Effector memory CD4-positive, alpha-beta T cell (primary cell): Measurements from ENCODE around the gene TTLL12.

Experiments
- DNase-seq, 3 donors: peaks; one replicate each; pipeline ENCODE4 v3.0.0-alpha.2; 2020
- H3K27ac ChIP-seq: 2 replicates; pipeline ENCODE4 v1.7.0; 2013; ENCODE audit warnings: mild to moderate bottlenecking, low read length, moderate library complexity; ENCODE audit not compliant: insufficient read depth, poor library complexity, severe bottlenecking
- H3K27me3 ChIP-seq: replicated peaks from 2 replicates; pipeline ENCODE4 v1.7.0; 2013; ENCODE audit warnings: mild to moderate bottlenecking, low read length; ENCODE audit not compliant: insufficient read depth, control insufficient read depth, poor library complexity, severe bottlenecking
- H3K36me3 ChIP-seq: 2 replicates; pipeline ENCODE4 v1.7.0; 2013; ENCODE audit warnings: mild to moderate bottlenecking, low read length, moderate library complexity; ENCODE audit not compliant: control insufficient read depth, insufficient read depth
- H3K4me1 ChIP-seq: 2 replicates; pipeline ENCODE4 v1.7.0; 2013; ENCODE audit warnings: low read length, mild to moderate bottlenecking; ENCODE audit not compliant: control insufficient read depth, insufficient read depth, poor library complexity, severe bottlenecking
- H3K4me3 ChIP-seq: 2 replicates; pipeline ENCODE4 v1.7.0; 2013; ENCODE audit warnings: low read length, low read depth, mild to moderate bottlenecking; ENCODE audit not compliant: insufficient read depth, poor library complexity, severe bottlenecking
- H3K9me3 ChIP-seq: 2 replicates; pipeline ENCODE4 v1.7.0; 2013; ENCODE audit warnings: mild to moderate bottlenecking, low read length, moderate library complexity; ENCODE audit not compliant: control insufficient read depth

Gene TTLL12

DNA sequence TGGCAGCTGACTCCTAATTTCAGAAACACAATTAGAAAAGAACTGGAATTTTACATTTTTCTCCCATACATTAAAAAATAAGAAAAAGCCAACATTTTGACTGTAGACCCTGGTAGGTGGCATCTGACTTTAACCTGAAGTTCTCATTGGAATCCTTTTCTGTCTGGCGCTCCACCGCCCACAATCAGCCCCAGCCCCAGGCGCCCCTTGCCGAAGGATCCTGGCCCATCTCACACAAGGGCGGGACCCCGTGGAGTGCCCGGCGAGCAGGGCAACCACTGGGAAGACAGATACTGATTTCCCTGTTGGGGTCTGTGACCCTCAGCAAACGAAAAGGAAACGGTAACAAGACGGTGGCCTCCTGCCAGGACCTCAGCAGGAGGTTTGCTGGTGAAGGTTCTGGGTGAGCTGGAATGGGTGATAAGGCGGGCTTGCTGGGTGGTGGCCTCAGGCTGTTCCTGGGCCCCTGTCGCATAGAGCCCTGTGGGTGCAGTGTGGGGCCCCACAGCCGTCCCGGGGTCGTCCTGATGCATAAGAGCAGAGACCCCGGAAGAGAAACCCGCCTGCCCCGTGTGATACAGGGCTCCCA lies 19.8 kb downstream of the TTLL12 start:
- Histone ChIP-seq H3K27ac (no peak overlapping the region), H3K4me1 (no peaks in the 10 kb centered on the region), H3K4me3 (no peak overlapping the region), H3K27me3 (no peaks in the 10 kb centered on the region), H3K9me3 (no peaks in the 10 kb centered on the region), H3K36me3 (peaks cover 7% of the 10 kb centered on the region)
- DNase-seq: no peak

GRCh38 chr22:43166132-43166930 lies 20.6 kb downstream of the TTLL12 start:
- Histone ChIP-seq H3K27me3 (no peaks in the 10 kb centered on the region), H3K4me1 (no peaks in the 10 kb centered on the region), H3K9me3 (no peaks in the 10 kb centered on the region), H3K27ac (no peak overlapping the region), H3K4me3 (no peak overlapping the region), H3K36me3 (no peaks in the 10 kb centered on the region)
- DNase-seq: no peak

DNA sequence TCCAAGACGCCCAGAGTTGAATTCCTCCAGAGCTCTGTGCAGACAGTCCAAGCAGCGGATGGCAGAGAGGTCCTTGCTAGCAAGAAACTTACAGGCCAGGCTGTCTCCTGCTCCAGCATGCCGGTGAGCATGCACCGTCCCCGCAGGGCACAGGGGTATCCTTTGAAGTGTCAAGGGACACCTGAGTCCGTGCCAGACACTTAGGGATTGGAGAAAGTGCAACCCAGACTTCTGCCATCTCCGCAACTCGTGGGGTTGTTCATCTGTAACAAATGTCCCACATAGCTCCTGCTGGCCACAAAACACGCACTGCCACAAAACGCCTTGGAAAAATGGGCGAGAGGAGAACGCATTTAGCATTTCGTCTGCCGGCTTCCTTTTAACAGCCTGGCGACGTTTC lies 22.3 kb downstream of the TTLL12 start:
- no peak overlapping the region for H3K27ac ChIP-seq
- no peak overlapping the region for H3K4me3 ChIP-seq
- peaks cover 5% of the 10 kb centered on the region for H3K36me3 ChIP-seq
- no peak for DNase-seq
- no peaks in the 10 kb centered on the region for H3K4me1 ChIP-seq
- H3K27me3 ChIP-seq: no peaks in the 10 kb centered on the region
- H3K9me3 ChIP-seq: no peaks in the 10 kb centered on the region

DNA sequence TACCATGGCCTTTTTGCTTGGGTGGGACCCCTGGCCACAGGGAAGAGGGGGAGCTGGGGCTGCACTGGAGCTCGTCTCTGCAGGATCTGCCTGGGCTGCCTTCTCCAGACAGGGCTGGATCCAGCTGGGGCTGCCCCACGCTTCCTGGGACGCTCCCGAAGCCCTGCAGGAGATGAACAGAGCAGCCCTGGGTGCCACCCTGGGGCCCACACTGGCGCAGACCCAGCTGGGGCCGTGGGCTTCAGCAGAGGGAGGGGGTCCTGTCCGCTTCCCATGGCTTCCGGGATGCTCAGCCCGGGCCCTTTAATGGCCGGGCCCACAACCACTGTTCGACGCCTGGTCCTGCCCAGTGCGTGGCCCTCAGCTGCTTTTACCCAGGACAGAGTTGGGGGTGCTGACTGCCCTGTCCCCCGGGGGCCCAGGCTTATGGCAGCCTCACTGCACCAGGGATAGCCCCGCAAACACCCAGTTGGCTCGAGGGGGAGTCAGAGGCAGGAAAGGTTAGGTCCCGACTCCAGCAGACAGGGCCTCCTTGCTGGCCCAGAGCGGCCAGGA lies 23.6 kb downstream of the TTLL12 start:
- H3K36me3 ChIP-seq: peaks cover 9% of the 10 kb centered on the region
- H3K9me3 ChIP-seq: no peaks in the 10 kb centered on the region
- H3K27me3 ChIP-seq: no peaks in the 10 kb centered on the region
- no peaks in the 10 kb centered on the region for H3K4me1 ChIP-seq
- no peak overlapping the region for H3K27ac ChIP-seq
- no peak for DNase-seq
- no peak overlapping the region for H3K4me3 ChIP-seq

DNA sequence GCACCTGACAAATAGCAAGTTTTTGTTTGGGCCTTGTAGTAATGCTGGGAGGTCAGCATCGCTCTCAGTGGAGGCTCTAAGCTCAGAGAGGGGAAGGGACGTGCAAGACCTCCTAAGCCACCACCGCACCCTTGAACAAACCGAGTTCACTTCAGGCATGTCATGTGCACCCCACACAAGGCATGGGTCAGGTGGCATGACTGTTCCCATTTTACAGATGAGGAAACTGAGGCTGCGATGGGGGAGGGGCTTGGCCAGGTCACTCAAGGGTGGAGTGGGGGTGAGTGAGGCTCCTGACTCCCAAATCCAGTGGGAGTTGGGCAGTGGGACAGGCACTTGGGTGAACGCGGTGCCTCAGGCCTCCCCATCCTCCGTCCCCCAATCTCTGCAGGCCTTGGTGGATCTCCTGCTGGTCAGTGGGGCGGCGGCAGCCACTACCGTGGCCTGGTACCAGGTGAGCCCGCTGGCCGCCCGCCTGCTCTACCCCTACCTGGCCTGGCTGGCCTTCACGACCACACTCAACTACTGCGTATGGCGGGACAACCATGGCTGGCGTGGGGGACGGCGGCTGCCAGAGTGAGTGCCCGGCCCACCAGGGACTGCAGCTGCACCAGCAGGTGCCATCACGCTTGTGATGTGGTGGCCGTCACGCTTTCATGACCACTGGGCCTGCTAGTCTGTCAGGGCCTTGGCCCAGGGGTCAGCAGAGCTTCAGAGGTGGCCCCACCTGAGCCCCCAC lies 24.4 kb downstream of the TTLL12 start:
- H3K36me3 ChIP-seq: peaks cover 9% of the 10 kb centered on the region
- no peaks in the 10 kb centered on the region for H3K9me3 ChIP-seq
- no peak overlapping the region for H3K27ac ChIP-seq
- H3K4me3 ChIP-seq: no peak overlapping the region
- no peaks in the 10 kb centered on the region for H3K27me3 ChIP-seq
- DNase-seq: no peak
- no peaks in the 10 kb centered on the region for H3K4me1 ChIP-seq

DNA sequence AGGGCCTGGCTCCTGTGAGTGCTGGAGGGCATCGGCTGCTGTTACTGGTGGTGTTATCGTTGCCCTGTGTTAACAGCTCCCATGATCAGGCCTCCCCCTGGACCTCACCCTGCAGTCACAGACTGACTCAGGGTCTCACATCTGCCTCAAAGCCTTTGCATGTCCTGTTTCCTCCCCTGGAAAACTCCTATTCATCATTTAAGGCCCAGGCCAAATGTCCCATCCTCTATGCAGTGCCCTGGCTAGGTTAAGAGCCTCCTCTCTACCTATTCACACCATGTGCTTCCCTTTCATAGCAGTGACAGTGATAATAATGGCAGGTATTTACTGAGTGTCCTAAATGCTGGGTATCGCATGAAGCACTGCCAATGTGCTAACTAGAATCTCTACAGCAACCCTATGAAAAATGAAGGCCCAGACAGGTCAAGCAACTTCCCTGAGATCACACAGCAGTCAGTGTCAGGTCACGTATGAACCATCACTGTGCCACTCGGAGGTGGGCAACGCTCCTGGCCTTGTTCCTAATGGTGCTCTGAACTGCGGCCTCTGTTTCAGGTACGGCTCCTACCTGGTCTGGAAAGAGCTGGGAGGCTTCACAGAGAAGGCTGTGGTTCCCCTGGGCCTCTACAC lies 26.3 kb downstream of the TTLL12 start:
- no peak for DNase-seq
- Histone ChIP-seq H3K36me3 (peaks cover 12% of the 10 kb centered on the region), H3K27ac (no peak overlapping the region), H3K9me3 (no peaks in the 10 kb centered on the region), H3K4me3 (no peak overlapping the region), H3K4me1 (no peaks in the 10 kb centered on the region), H3K27me3 (no peaks in the 10 kb centered on the region)

DNA sequence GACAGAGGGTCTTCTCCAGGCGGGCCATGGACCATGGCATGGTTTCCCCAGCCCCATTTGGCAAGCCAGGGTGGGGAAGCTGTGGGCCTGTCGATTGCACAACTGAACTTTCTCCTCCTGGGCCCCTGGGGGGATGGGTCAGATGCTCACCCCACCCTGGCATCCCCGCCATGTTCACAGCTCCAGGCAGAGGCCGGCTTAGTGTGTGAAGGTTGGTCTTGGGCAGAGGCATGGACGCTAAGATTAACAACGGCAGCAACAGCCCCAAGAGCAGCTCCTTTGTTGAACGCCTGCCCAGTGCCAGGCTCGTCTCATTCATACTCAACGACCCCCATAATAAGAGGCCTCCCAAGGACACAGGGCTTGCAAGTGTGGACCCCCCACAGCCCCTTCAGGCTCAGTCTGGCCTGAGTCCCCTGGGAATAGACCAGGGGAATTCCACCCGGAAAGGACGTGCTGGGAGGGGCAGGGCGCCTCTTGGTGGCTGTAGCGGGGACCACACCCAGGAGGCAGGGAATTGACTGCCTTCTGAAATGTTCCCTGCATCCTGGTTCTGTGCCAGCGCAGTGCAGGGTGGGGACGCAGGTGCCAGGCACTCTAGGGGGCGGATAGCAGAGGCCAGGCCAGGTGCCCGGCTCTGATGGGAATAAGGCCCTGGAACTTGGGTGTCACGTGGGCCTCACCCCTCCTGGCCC lies 27.3 kb downstream of the TTLL12 start:
- H3K4me1 ChIP-seq: no peaks in the 10 kb centered on the region

DNA sequence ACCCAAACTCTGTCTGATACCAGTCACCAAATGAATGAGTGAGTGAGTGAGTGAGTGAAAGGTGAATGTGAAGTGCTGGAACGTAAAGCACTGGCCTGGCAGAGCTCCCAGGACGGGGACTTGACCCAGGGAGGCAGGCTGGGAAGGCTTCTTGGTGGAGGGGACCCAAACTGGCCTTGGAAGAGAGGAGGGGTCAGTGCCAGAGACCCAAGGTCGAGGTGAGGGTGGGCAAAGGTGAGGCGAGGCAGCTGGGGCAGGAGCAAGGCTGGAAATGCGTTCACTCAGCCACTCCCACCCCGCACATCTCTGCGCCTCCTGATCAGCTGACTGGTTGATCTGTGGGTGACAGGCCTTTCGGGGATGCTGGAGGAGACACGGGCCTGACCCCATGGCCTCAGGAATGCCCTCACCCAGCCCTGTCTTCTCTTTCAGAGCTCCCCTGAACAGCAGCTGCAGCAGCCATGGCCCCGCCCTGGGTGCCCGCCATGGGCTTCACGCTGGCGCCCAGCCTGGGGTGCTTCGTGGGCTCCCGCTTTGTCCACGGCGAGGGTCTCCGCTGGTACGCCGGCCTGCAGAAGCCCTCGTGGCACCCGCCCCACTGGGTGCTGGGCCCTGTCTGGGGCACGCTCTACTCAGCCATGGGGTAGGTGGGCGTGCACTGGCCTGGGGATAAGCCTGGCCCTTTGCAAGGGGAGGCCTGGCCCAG lies 28.0 kb downstream of the TTLL12 start:
- Histone ChIP-seq H3K4me1 (no peaks in the 10 kb centered on the region), H3K9me3 (no peaks in the 10 kb centered on the region), H3K36me3 (peaks cover 12% of the 10 kb centered on the region), H3K27ac (no peak overlapping the region), H3K27me3 (no peaks in the 10 kb centered on the region), H3K4me3 (no peak overlapping the region)
- no peak for DNase-seq

More for the DNA sequence above, 27.3 kb downstream of the TTLL12 start:
- DNase-seq: no peak
- Histone ChIP-seq H3K27me3 (no peaks in the 10 kb centered on the region), H3K27ac (no peak overlapping the region), H3K9me3 (no peaks in the 10 kb centered on the region), H3K4me3 (no peak overlapping the region), H3K36me3 (peaks cover 12% of the 10 kb centered on the region)
